ENCODE data around the gene AP1G2. TPM values are rescaled to one million over a fixed set of nuclear protein-coding genes. Genes with fewer than 3 reads are reported as not detected.

AP1G2 gene
- total RNA-seq, 1 donor from 2014 or later, result 128 TPM

DNA sequence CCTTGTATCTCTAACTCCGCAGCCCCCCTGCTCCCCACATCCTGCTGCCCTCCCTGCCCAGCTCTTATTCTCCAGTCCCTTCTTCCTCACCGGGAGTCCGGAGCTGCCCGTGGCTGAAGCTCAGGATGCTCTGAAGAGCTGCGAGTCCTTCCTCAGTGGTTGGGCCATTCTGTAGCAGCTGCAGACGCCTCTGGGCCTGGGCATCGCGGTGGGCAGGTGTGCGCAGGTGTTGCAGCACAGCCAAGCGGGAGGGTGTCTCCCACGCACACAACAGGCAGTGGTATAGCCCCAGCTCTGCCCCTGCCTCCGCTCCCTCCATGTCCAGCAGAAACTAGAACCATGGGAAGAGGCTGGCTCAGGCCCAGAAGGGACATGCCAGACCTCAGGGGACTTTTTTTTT is 36.2 kb downstream of the AP1G2 start:
- H3K27me3 ChIP-seq, result no peaks in the 10 kb centered on the region
- TF ChIP-seq CTCF (IDR thresholded peaks at IDR 0.05), result no peak
- no peaks in the 10 kb centered on the region for H3K4me1 ChIP-seq
- ATAC-seq (no peak), DNase-seq (no peak)
- no peaks in the 10 kb centered on the region for H3K9me3 ChIP-seq
- intact Hi-C loops (cut with DNase I), result no loop called here
- H3K36me3 ChIP-seq, result no peaks in the 10 kb centered on the region
- no peak overlapping the region for H3K4me3 ChIP-seq
- H3K27ac ChIP-seq, result no peak overlapping the region

DNA sequence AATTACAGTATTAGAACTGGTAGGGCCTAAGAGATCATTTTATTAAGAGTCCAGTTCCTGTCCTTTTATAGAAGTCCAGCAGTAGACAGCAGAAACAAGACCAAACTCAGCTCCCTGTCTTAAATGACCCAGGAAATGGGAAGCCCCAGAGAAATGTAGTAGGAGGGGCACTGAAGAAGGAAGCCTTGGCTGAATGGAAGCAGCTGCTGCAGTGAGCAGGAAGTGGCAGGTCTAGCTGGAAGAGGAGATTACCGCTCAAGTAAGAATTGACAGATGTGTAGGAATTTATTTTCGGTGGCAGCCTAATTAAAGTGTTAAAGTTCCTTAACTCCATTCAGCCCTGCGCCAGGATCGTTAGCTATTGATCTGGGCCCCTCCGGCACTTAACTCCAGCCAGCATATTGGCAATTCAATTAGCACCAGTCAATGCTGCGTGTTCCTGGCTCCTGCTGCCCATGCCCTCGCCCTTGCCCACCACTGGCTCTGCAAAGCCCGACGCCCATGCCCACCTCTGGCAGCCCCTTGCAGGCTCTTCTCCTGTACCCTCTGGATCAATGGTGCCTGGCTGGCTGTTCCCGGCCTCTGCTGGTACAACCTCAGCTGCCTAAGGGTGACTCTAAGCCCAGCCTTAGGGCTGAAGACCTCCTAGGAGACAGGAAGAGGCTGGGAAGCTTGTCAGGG is 37.1 kb downstream of the AP1G2 start:
- no peak for ATAC-seq
- intact Hi-C loops (cut with DNase I), result no loop called here
- no peak for TF ChIP-seq CTCF (IDR thresholded peaks at IDR 0.05)
- H3K27ac ChIP-seq, result no peak overlapping the region
- no peaks in the 10 kb centered on the region for H3K4me1 ChIP-seq
- DNase-seq, result no peak
- H3K27me3 ChIP-seq, result no peaks in the 10 kb centered on the region
- no peaks in the 10 kb centered on the region for H3K9me3 ChIP-seq
- no peaks in the 10 kb centered on the region for H3K36me3 ChIP-seq
- H3K4me3 ChIP-seq, result no peak overlapping the region

DNA sequence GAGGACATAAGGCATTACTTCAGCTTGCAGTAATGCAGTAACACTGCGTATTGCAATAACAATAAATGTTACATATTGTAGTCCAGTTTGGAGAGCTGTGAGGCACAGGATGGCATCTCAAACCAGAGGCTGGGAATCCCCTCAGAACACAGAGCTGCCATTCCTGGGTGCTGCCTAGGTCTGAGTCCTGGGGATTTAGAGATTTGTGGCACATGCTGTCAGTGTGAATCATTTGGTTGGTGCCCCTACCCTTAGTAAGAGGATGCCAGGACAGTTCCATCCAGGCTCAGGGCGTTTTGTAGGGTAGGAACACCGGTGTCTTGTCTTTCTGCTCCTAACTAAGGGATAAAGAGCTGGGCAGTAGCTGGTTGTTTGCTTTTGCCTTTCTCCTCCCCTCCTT is 38.6 kb downstream of the AP1G2 start:
- Histone ChIP-seq H3K4me1 (no peaks in the 10 kb centered on the region), H3K36me3 (no peaks in the 10 kb centered on the region), H3K27ac (no peak overlapping the region), H3K9me3 (no peaks in the 10 kb centered on the region), H3K4me3 (no peak overlapping the region), H3K27me3 (no peaks in the 10 kb centered on the region)
- ATAC-seq (no peak), DNase-seq (no peak)
- intact Hi-C loops (cut with DNase I), result no loop called here
- TF ChIP-seq CTCF (IDR thresholded peaks at IDR 0.05), result no peak

DNA sequence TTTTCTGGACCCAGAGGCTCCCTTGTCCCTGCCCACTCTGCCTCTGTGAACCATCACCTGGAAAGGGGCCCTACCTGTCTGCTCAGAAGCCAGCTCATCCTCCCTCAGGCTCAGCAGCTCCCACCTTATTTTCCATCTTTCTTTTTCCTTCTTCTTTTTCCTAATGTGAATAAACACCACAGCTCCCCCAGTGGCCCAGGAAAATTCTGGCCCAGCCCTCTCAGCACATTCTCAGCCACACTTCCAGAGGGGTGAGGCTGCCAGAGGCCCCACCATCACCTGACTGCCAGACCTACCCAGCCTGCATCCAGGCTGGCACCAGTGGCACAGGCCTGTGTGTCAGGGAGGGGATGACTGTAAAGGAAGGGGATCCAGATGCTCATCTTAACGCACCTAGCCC is 39.0 kb downstream of the AP1G2 start:
- intact Hi-C loops (cut with DNase I), result no loop called here
- H3K4me1 ChIP-seq, result no peaks in the 10 kb centered on the region
- no peak for TF ChIP-seq CTCF (IDR thresholded peaks at IDR 0.05)
- no peak for DNase-seq
- no peak overlapping the region for H3K4me3 ChIP-seq
- H3K27me3 ChIP-seq, result no peaks in the 10 kb centered on the region
- no peaks in the 10 kb centered on the region for H3K36me3 ChIP-seq
- no peak overlapping the region for H3K27ac ChIP-seq
- ATAC-seq, result no peak
- no peaks in the 10 kb centered on the region for H3K9me3 ChIP-seq

DNA sequence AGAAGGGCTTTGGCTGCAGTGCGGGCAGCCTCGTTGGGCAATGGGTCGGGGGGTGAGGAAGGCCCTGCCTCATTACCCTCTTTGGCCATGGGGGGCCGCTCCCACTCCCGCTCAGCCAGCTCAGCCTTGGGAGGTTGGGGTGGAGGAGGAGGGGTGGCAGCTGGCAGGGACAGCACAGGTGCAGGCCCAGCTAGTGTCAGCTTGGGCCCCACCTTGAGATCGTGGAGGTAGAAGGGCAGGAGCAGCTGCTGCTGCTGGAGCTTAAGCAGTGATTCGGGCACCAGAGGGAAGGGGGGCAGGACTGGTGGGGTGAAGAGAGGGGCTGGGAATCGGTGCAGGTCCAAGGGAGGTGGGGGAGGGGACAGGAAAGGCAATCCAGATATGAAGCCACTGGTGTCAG is 42.0 kb downstream of the AP1G2 start:
- TF ChIP-seq CTCF (IDR thresholded peaks at IDR 0.05), result no peak
- no peak for DNase-seq
- ATAC-seq, result no peak
- H3K4me3 ChIP-seq, result no peak overlapping the region
- H3K9me3 ChIP-seq, result no peaks in the 10 kb centered on the region
- H3K4me1 ChIP-seq, result no peaks in the 10 kb centered on the region
- no peaks in the 10 kb centered on the region for H3K27me3 ChIP-seq
- no peak overlapping the region for H3K27ac ChIP-seq
- intact Hi-C loops (cut with DNase I), result no loop called here
- H3K36me3 ChIP-seq, result no peaks in the 10 kb centered on the region

DNA sequence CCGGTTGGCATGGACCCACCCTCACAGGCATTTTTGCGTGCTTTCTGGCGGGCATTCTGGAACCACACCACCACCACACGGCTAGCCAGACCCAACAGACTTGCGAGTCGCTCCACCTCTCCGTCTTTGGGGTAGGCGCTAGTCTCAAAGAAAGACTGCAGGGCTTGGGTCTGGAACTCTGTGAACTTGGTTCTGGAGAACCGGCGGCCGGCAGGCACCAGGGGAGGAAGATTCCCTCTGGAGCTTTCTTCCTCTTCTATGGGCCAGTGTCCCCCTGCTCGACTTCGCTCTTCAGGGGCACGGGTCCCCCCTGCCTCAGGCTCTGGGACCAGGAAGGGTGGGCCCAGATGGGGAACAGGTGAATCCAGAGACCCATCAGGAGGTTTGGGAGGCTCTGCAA is 42.6 kb downstream of the AP1G2 start:
- ATAC-seq, result no peak

More for the DNA sequence above, 42.6 kb downstream of the AP1G2 start:
- Histone ChIP-seq H3K9me3 (no peaks in the 10 kb centered on the region), H3K4me3 (no peak overlapping the region), H3K36me3 (no peaks in the 10 kb centered on the region), H3K27me3 (no peaks in the 10 kb centered on the region), H3K27ac (no peak overlapping the region), H3K4me1 (no peaks in the 10 kb centered on the region)
- no peak for DNase-seq
- no peak for TF ChIP-seq CTCF (IDR thresholded peaks at IDR 0.05)
- intact Hi-C loops (cut with DNase I), result no loop called here

Measured in upper lobe of right lung (tissue), 1 donor.